Right kidney (tissue), 1 donor: Measurements from ENCODE around the gene UBR1.
"Not testable (repeated sequence)": the region's sequence is repeated elsewhere in the genome, so short reads cannot be mapped to it uniquely, and the experiment has no call there.

Experiments used
- DNase-seq: peaks from one replicate; pipeline ENCODE4 v3.0.0-alpha.2; 2016

UBR1 gene

DNA sequence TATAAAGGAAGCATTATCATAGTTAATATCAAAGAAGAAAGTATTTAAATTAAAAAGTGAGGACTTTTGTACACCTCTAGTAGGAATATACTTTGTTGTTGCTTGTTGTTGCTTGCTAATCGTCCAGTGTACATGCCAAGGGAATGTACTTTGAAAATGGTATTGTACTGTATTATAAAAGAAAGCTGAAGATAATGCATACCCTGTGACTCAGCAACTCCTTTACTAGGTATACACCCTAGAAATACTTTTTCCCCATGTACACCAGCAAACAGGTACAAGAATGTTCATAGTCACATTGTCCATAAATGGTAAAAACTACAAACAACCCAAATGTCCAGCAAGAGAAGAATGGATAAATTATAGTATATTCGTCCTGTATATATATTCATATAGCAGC lies 197.3 kb downstream of the UBR1 start:
- no peak for DNase-seq

DNA sequence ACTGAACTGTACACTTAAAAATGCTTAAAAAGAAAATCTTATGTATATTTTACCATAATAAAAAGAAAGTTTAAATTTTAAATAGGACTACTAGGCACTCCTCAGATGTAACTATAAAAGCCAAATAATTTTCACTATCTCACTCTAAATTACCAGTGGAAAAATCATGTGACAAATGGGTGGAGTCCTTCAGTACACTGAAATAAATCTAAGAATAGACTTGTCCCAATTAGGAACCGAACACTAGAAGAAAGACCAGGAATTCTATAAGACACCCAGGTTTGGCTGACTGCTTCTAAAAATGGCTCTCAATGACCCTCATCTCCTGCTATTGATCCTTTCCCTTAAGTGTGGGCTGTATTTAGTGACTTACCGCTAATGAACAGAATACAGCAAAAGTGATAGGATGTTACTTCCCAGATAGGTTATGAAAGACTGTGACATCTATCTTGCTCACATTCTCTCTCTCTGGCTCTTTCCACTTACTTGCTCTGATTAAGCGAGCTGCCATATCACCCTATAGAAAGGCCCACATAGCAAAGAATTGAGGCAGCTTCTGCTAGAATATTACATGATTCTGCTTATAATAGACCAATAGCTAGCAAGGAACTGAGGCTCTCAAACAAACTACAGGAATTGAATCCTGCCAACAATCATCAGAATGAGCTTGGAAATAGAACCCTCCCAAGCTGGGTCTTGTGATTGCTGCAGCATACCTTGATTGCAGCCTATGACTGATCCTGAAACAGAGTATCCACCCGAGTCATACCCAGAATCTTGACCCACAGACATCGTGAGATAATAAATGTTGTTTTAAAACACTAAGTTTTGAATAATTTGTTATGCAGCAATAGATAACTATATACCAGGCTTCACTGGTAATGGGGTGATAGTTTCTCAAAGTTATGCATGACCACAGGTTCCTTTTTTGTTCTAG lies 202.2 kb downstream of the UBR1 start:
- no peak for DNase-seq

DNA sequence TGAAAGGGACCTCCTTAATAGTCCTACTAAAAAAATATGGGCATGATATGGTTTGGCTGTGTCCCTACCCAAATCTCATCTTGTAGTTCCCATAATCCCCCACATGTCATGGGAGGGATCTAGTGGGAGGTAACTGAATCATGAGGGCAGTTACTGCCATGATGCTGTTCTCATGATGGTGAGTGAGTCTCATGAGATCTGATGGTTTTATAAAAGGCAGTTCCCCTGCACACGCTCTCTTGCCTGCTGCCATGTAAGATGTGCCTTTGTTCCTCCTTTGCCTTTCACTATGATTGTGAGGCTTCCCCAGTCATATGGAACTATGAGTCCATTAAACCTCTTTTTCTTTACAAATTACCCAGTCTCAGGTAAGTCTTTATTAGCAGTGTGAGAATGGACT lies 211.9 kb downstream of the UBR1 start:
- not testable (repeated sequence) for DNase-seq
